Measurements from ENCODE around the gene PPP2R2C.
A peak's percentile ranks its signal among the peaks of the same experiment; 100 is the strongest.

The PPP2R2C gene

GRCh38 chr4:6339818-6340445 is 132.5 kb downstream of the PPP2R2C start:
- no peak for DNase-seq

DNA sequence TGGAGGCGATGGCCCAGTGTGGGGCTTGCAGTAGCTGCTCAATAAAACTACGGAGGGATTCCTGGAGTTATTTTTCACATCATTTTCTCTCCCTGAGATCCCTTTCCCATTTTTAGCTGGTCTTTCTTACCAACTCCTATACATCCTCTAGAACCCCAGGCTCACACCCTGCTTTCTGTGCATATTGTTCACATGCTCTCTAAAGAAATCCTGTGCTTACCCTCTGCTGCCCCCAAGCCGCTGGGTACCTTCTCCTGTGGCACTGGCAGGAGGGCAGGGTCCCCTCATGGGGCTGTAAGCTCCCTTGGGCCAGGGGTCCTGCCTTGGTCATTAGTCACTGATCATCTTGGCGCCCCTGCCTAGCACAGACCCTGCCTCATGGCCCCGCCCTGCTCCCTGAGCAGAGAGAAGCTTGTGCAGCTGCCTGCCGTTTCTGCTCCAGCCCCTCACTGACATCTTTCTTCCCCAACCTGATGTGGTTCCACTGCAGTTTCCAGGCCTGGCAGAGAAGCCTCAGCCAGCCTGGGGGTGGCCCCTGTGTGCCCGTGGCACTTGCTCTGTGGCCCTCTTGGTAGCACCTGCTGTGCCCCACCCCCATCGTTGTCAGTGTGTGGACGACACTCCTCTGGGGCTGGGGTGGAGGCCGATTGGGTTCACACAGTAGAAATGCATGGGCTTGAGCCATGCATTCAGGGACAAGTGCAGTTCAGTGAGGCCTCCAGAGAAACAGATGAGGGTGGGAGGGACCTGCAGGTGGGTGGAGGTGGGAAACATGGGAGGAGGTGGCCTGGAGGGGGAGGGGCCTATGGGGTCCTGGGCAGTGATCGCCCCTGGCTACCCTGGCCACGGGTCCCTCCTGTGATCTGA is 133.2 kb downstream of the PPP2R2C start:
- DNase-seq: no peak

GRCh38 chr4:6338175-6338950 is 134.1 kb downstream of the PPP2R2C start:
- DNase-seq: no peak

DNA sequence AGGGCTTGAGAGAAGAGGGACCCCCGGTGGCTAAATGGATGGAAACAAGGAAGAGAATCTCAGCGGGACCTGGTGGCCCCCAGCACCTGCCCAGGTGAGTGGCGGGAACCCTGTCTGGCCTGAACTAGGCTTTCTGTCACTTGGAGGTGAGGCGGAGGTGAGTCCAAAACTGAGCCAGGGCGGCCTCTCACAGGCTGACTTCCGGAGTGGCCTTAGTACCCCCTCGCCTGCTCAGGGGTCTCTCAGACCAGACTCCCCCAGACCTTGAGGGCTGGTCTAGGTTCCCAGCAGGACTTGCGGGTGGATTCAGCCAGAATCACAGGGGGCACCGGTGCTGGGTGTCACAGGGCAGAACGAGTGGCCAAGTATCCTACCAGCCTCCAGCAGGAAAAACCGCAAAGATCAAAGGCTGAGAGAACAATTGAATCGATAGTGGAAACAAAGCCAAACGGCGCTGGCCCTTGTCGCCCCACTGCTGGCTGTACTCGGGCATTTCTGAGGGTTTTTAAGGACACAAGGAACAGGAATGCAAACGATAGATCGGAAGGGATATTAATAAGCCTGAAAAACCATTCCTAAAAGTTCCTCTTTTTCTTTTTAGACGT is 135.0 kb downstream of the PPP2R2C start:
- DNase-seq: no peak

GRCh38 chr4:6336166-6336565 is 136.2 kb downstream of the PPP2R2C start:
- no peak for DNase-seq

- DNase-seq: no peak
Measured at GRCh38 chr4:6335040-6335590, 137.3 kb downstream of the PPP2R2C start.

GRCh38 chr4:6334203-6334887 is 138.1 kb downstream of the PPP2R2C start:
- DNase-seq: no peak

GRCh38 chr4:6333301-6334202 is 138.9 kb downstream of the PPP2R2C start:
- DNase-seq: no peak

DNA sequence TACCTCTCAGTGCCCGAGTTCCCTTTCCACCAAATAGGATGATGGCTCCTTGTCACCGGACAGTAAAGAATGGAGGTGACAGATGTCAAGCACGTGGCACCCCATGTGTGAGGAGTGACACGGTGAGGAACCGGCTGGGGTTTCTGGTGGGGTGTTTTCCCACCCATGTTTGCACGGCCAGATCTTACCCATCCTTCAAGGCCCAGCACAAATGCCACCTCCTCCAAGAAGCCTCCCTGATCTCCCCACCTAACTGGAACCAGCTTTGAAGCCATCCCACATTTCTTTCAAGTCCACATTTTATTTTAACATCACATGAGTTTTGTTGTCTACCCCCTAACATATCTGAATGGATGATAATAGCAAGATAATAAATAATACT is 139.8 kb downstream of the PPP2R2C start:
- no peak for DNase-seq

DNA sequence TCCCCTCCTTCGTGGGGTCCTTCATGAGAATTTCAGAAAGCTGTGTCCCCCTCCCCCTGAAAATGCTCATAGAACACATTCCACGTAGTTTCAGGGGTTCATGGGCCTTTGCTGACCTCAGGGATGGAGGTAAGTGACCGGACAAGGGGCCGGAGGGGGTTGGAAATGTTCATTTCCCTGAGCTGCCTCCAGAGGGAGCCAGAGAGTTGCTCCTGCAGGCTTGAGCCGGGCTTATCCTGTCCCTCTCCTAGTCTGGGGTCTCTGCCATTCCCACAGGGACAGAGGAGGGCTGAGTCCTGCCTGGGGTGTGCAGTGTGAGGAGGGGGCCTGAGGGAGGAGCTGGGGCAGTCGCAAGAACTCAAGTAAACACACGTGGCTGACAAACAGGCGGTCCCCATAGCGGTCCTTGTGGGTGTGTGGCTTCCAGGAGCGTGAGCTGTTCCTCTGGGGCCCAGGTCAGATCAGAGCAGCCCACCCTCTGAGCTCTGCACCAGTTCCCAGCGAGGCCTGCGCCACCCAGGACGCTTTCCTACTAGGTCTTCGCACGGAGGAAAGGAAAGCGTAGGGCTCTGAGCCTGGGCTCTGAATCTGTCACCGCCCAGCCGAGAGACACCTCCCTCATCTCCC is 140.3 kb downstream of the PPP2R2C start:
- no peak for DNase-seq

DNA sequence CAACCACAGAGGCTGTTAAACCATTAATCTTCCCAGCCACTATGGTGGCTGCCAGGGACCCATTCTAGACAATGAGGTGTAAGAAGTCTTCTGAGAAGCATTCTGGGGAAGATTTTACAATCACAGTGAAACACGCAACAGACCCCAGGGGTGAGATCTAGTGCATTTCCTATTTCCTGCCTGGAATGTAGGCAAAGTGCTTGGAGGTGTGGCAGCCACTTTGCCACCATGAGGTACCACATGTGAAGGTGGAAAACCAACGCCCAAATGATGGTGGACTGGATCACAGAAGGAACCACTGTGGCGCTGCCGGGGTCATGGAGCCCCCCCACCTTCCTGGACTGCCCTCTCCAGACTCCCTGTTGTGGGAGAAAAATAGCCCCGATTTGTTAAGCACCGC is 140.9 kb downstream of the PPP2R2C start:
- no peak for DNase-seq

DNA sequence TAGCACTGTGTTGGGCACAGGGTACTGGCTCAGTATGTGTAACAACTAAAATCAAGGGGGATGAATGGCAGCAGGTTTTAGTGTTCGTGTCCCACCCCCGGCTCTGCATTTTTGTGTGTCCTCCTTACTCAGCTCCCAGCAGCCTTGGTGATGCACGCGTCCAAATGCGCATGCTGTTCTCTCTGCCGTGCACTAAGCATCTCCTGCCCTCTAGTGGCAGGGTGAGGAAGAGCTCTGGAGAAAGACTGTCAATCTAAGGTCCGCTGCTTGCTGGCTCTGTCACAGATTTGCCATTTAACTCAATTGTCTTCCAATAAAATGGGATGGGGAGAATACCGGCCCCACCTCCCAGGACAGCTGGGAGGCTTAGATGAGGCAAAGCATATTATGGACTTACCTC is 141.4 kb downstream of the PPP2R2C start:
- no peak for DNase-seq

GRCh38 chr4:6330384-6330767 is 142.0 kb downstream of the PPP2R2C start:
- DNase-seq: no peak

DNA sequence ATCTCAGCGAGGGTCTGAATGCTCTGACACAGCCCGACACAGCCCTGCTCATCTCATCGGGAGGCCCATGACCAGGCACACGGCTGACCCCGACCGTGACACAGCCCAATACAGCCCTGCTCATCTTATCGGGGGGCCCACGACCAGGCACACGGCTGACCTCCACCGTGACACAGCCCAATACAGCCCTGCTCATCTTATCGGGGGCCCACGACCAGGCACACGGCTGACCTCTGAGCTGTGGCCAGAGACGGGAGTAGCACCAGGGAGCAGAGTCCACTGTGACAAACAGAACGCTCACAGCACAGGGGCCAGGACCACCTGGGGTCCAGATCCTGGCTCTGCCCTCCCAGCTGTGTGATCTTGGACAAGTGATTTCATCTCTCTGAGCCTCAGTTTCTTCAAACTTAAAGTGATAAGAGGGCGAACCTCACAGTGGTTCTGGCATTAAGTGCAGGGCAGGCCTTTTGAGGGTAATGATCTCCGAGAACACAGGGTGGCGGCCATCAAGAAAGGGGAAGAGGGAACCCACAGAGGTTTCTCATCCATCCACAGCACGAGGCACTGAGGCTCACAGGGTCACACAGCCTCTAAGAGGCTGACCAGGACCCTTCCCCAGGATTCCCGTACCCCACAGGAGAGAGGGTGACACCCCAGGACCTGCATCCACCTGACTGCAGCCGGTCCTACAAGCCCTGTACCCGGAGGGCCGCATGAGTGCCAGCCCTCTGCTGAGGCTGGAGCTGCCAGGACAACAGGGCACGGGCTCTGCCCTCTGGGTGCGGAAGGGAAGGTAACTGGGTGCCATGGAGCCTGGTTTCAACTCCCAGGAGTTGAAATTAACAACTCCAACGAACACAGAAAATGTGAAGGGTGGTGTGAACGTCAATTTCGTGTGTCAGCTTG is 142.7 kb downstream of the PPP2R2C start:
- no peak for DNase-seq

DNA sequence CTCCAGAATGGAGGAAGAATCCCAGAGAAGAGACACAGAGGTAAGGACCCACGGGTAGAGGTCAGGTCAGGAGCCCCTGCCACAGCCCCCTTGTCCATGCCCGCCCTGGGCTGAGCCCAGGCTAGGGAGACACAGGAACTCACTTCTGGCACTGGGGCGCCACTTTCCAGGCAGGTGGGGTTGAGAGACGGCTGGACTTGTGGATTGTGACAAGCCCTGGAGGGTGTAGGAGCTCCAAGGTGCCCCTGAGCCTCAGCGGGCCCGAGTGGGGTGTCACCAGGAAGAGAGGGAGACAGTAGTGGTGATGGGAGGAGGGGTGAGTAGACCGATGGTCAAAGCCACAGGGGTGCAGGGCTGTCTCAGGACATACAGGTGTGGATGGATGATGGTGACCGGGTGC is 143.9 kb downstream of the PPP2R2C start:
- DNase-seq: no peak

GRCh38 chr4:6327220-6327917 is 145.0 kb downstream of the PPP2R2C start:
- peak; percentile 54 to 75 (median 67) for DNase-seq

DNA sequence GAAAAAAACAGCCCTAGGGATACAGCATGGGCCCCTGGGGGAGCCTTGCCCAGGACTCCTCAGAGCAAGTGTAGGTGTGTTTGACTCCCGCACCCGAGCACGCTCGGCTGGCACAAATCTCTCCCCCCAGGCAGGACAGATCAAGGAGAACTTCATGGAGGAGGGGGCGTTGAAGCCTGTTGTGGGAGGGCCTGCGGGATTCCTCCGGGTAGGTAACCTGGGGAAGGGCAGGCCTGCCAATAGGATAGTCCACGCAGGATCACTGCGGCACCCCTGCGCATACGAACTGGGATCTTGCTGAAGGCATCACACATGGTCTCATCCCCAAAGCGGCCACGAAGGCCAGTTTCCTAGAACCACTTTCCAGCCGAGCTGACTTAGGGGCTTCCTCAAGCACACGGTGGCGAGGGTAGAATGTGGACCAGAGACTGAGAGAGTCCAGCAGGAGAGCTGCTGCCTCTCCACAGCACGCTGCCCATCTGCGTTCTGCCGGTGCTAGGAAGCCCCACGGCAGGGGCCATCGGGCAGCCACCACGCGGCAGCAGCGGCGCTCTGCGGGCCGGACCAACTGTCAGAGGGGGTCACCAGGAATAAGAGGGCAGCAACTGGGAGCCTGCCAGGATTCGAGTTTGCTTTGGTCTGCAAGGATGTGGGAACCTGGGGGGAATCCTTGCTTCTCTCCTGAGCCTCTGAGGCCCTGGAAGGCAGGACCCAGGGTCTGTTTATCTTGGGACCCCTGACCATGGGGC is 145.9 kb downstream of the PPP2R2C start:
- DNase-seq: no peak

DNA sequence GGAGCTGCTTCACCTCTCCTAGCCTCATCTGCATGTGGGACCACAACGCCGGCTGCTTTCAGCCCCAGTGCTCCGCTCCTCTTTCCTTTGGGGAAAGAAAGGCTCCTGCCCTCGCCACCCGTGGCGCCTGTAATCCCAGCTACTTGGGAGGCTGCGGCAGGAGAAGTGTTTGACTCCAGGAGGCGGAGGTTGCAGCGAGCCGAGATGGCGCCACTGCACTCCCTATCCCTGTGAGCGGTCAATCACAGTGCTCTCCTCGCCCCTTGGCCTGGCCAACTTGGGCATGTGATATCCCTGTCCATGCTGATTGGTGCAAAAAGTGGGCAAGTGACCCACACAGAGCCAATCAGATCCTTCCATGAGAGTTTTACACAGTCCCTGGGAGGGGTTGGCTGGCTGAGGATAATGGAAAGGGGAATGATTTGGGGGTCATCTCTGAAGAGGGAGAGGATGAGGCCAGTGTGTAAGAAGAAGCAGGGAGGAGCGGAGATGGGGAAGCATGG is 146.6 kb downstream of the PPP2R2C start:
- DNase-seq: no peak
